ENCODE results near the gene ADORA2A.

ADORA2A gene

DNA sequence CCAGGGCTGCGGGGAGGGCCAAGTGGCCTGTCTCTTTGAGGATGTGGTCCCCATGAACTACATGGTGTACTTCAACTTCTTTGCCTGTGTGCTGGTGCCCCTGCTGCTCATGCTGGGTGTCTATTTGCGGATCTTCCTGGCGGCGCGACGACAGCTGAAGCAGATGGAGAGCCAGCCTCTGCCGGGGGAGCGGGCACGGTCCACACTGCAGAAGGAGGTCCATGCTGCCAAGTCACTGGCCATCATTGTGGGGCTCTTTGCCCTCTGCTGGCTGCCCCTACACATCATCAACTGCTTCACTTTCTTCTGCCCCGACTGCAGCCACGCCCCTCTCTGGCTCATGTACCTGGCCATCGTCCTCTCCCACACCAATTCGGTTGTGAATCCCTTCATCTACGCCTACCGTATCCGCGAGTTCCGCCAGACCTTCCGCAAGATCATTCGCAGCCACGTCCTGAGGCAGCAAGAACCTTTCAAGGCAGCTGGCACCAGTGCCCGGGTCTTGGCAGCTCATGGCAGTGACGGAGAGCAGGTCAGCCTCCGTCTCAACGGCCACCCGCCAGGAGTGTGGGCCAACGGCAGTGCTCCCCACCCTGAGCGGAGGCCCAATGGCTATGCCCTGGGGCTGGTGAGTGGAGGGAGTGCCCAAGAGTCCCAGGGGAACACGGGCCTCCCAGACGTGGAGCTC is 13.5 kb downstream of the ADORA2A start:
- TF ChIP-seq POLR2AphosphoS5 (IDR thresholded peaks at IDR 0.05; ENCODE audit: low read depth, low read length) (no peak), SIN3A (IDR thresholded peaks at IDR 0.05; ENCODE audit: borderline replicate concordance, insufficient read depth, low read length) (no peak), TAF1 (IDR thresholded peaks at IDR 0.05; ENCODE audit: borderline replicate concordance, insufficient read depth, low read length) (no peak), FOXP2 (optimal IDR thresholded peaks at IDR 0.05; ENCODE audit: borderline replicate concordance, extremely low read depth, extremely low read length, insufficient read depth) (no peak)
- TF ChIP-seq, protein P1, sequence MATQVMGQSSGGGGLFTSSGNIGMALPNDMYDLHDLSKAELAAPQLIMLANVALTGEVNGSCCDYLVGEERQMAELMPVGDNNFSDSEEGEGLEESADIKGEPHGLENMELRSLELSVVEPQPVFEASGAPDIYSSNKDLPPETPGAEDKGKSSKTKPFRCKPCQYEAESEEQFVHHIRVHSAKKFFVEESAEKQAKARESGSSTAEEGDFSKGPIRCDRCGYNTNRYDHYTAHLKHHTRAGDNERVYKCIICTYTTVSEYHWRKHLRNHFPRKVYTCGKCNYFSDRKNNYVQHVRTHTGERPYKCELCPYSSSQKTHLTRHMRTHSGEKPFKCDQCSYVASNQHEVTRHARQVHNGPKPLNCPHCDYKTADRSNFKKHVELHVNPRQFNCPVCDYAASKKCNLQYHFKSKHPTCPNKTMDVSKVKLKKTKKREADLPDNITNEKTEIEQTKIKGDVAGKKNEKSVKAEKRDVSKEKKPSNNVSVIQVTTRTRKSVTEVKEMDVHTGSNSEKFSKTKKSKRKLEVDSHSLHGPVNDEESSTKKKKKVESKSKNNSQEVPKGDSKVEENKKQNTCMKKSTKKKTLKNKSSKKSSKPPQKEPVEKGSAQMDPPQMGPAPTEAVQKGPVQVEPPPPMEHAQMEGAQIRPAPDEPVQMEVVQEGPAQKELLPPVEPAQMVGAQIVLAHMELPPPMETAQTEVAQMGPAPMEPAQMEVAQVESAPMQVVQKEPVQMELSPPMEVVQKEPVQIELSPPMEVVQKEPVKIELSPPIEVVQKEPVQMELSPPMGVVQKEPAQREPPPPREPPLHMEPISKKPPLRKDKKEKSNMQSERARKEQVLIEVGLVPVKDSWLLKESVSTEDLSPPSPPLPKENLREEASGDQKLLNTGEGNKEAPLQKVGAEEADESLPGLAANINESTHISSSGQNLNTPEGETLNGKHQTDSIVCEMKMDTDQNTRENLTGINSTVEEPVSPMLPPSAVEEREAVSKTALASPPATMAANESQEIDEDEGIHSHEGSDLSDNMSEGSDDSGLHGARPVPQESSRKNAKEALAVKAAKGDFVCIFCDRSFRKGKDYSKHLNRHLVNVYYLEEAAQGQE (IDR thresholded peaks at IDR 0.05; ENCODE audit: insufficient read depth in 1 of 2, low read depth in 2 of 2, low read length in 2 of 2), result no peak

DNA sequence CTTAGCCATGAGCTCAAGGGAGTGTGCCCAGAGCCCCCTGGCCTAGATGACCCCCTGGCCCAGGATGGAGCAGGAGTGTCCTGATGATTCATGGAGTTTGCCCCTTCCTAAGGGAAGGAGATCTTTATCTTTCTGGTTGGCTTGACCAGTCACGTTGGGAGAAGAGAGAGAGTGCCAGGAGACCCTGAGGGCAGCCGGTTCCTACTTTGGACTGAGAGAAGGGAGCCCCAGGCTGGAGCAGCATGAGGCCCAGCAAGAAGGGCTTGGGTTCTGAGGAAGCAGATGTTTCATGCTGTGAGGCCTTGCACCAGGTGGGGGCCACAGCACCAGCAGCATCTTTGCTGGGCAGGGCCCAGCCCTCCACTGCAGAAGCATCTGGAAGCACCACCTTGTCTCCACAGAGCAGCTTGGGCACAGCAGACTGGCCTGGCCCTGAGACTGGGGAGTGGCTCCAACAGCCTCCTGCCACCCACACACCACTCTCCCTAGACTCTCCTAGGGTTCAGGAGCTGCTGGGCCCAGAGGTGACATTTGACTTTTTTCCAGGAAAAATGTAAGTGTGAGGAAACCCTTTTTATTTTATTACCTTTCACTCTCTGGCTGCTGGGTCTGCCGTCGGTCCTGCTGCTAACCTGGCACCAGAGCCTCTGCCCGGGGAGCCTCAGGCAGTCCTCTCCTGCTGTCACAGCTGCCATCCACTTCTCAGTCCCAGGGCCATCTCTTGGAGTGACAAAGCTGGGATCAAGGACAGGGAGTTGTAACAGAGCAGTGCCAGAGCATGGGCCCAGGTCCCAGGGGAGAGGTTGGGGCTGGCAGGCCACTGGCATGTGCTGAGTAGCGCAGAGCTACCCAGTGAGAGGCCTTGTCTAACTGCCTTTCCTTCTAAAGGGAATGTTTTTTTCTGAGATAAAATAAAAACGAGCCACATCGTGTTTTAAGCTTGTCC is 14.3 kb downstream of the ADORA2A start:
- TF ChIP-seq TAF1 (IDR thresholded peaks at IDR 0.05; ENCODE audit: borderline replicate concordance, insufficient read depth, low read length) (no peak), POLR2AphosphoS5 (IDR thresholded peaks at IDR 0.05; ENCODE audit: low read depth, low read length) (no peak), SIN3A (IDR thresholded peaks at IDR 0.05; ENCODE audit: borderline replicate concordance, insufficient read depth, low read length) (no peak), FOXP2 (optimal IDR thresholded peaks at IDR 0.05; ENCODE audit: borderline replicate concordance, extremely low read depth, extremely low read length, insufficient read depth) (no peak)
- TF ChIP-seq, protein P1 (IDR thresholded peaks at IDR 0.05; ENCODE audit: insufficient read depth in 1 of 2, low read depth in 2 of 2, low read length in 2 of 2), result no peak

GRCh38 chr22:24442352-24442744 is 14.9 kb downstream of the ADORA2A start:
- TF ChIP-seq TAF1 (IDR thresholded peaks at IDR 0.05; ENCODE audit: borderline replicate concordance, insufficient read depth, low read length), result no peak
- TF ChIP-seq POLR2AphosphoS5 (IDR thresholded peaks at IDR 0.05; ENCODE audit: low read depth, low read length), result no peak
- no peak for TF ChIP-seq FOXP2 (optimal IDR thresholded peaks at IDR 0.05; ENCODE audit: borderline replicate concordance, extremely low read depth, extremely low read length, insufficient read depth)
- no peak for TF ChIP-seq SIN3A (IDR thresholded peaks at IDR 0.05; ENCODE audit: borderline replicate concordance, insufficient read depth, low read length)
- TF ChIP-seq, protein P1 (IDR thresholded peaks at IDR 0.05; ENCODE audit: insufficient read depth in 1 of 2, low read depth in 2 of 2, low read length in 2 of 2), result no peak

DNA sequence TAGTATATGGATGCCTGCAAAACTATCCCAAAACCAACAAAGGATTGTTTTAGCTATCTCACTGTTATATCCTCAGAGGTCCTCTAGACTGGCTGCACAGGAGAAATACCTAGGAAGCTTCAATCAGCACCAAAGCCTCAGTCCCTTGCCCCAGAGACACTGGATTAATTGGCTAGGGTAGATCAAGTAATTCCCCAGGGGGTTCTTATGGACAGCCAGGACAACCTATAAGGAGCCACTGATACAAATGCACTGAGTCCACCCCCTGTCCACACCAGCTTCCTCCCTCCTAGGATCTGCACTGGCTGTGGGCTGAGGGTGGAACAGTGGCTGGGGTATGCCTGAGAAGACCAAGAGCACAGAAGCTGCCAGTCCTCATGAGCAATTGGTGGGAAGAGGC is 16.3 kb downstream of the ADORA2A start:
- no peak for TF ChIP-seq POLR2AphosphoS5 (IDR thresholded peaks at IDR 0.05; ENCODE audit: low read depth, low read length)
- TF ChIP-seq SIN3A (IDR thresholded peaks at IDR 0.05; ENCODE audit: borderline replicate concordance, insufficient read depth, low read length), result no peak
- TF ChIP-seq FOXP2 (optimal IDR thresholded peaks at IDR 0.05; ENCODE audit: borderline replicate concordance, extremely low read depth, extremely low read length, insufficient read depth), result no peak
- TF ChIP-seq TAF1 (IDR thresholded peaks at IDR 0.05; ENCODE audit: borderline replicate concordance, insufficient read depth, low read length), result no peak
- TF ChIP-seq, protein P1 (IDR thresholded peaks at IDR 0.05; ENCODE audit: insufficient read depth in 1 of 2, low read depth in 2 of 2, low read length in 2 of 2), result no peak

Measured in PFSK-1 (cell line).